GM19328 (cell line): ENCODE data around the gene SERAC1.

Experiments
- ATAC-seq: cut with Tn5 transposase; IDR thresholded peaks from one replicate; pipeline ENCODE4 v1.9.1; 2021; ENCODE audit warnings: mild to moderate bottlenecking, moderate library complexity; ENCODE audit not compliant: unreplicated experiment

SERAC1 gene

GRCh38 chr6:158060455-158061360, 107.4 kb downstream of the SERAC1 start:
- no peak for ATAC-seq
